ENCODE measurements around the gene FCGBP.
"Not testable (repeated sequence)": the region's sequence is repeated elsewhere in the genome, so short reads cannot be mapped to it uniquely, and the experiment has no call there.

The FCGBP gene

GRCh38 chr19:39915101-39915847 lies 19.2 kb downstream of the FCGBP start:
- DNase-seq (ENCODE audit: low read depth in 2 of 2): no peak

GRCh38 chr19:39913682-39914333 lies 20.6 kb downstream of the FCGBP start:
- no peak for DNase-seq (ENCODE audit: low read depth in 2 of 2)
- no peak for TF ChIP-seq CTCF (IDR thresholded peaks at IDR 0.05; ENCODE audit: low read depth, low read length)
- no peak overlapping the region for H3K4me3 ChIP-seq (replicated peaks in 1 of 2; ENCODE audit: low read depth in 2 of 2, low read length in 2 of 2)

More at GRCh38 chr19:39915101-39915847, 19.2 kb downstream of the FCGBP start:
- TF ChIP-seq CTCF (IDR thresholded peaks at IDR 0.05; ENCODE audit: low read depth, low read length): no peak
- H3K4me3 ChIP-seq (replicated peaks in 1 of 2; ENCODE audit: low read depth in 2 of 2, low read length in 2 of 2): no peak overlapping the region

GRCh38 chr19:39908803-39909202 lies 25.6 kb downstream of the FCGBP start:
- no peak overlapping the region for H3K4me3 ChIP-seq (replicated peaks in 1 of 2; ENCODE audit: low read depth in 2 of 2, low read length in 2 of 2)
- TF ChIP-seq CTCF (IDR thresholded peaks at IDR 0.05; ENCODE audit: low read depth, low read length): no peak
- DNase-seq (ENCODE audit: low read depth in 2 of 2): no peak

- no peak for TF ChIP-seq CTCF (IDR thresholded peaks at IDR 0.05; ENCODE audit: low read depth, low read length)
- no peak overlapping the region for H3K4me3 ChIP-seq (replicated peaks in 1 of 2; ENCODE audit: low read depth in 2 of 2, low read length in 2 of 2)
- no peak for DNase-seq (ENCODE audit: low read depth in 2 of 2)
Measured at GRCh38 chr19:39906820-39907611, 27.4 kb downstream of the FCGBP start.

GRCh38 chr19:39906283-39906682 lies 28.2 kb downstream of the FCGBP start:
- no peak overlapping the region for H3K4me3 ChIP-seq (replicated peaks in 1 of 2; ENCODE audit: low read depth in 2 of 2, low read length in 2 of 2)
- no peak for TF ChIP-seq CTCF (IDR thresholded peaks at IDR 0.05; ENCODE audit: low read depth, low read length)
- no peak for DNase-seq (ENCODE audit: low read depth in 2 of 2)

- DNase-seq (ENCODE audit: low read depth in 2 of 2); H3K4me3 ChIP-seq (replicated peaks in 1 of 2; ENCODE audit: low read depth in 2 of 2, low read length in 2 of 2): not testable (repeated sequence)
Measured at GRCh38 chr19:39903486-39904091, 30.8 kb downstream of the FCGBP start.

- H3K4me3 ChIP-seq (replicated peaks in 1 of 2; ENCODE audit: low read depth in 2 of 2, low read length in 2 of 2); DNase-seq (ENCODE audit: low read depth in 2 of 2): not testable (repeated sequence)
Measured at GRCh38 chr19:39902326-39902725, 32.1 kb downstream of the FCGBP start.

GRCh38 chr19:39901681-39902080 lies 32.8 kb downstream of the FCGBP start:
- not testable (repeated sequence) for H3K4me3 ChIP-seq (replicated peaks in 1 of 2; ENCODE audit: low read depth in 2 of 2, low read length in 2 of 2); DNase-seq (ENCODE audit: low read depth in 2 of 2)

GRCh38 chr19:39898858-39899257 lies 35.6 kb downstream of the FCGBP start:
- not testable (repeated sequence) for H3K4me3 ChIP-seq (replicated peaks in 1 of 2; ENCODE audit: low read depth in 2 of 2, low read length in 2 of 2); DNase-seq (ENCODE audit: low read depth in 2 of 2)
